ENCODE results near the gene PSMD1.
"Not testable (repeated sequence)": the region's sequence is repeated elsewhere in the genome, so short reads cannot be mapped to it uniquely, and the experiment has no call there.

PSMD1 gene

GRCh38 chr2:231093933-231094332, 37.3 kb downstream of the PSMD1 start:
- Mint-ChIP-seq H3K9me3 (peaks cover 26% of the 10 kb centered on the region), H3K36me3 (ENCODE audit: low read depth) (peaks cover 96% of the 10 kb centered on the region), H3K27ac (no peak overlapping the region), H3K27me3 (ENCODE audit: low read depth, poor library complexity) (no peaks in the 10 kb centered on the region), H3K4me3 (no peak overlapping the region), H3K4me1 (no peaks in the 10 kb centered on the region)
- DNase-seq = no peak
- no peak for TF ChIP-seq CTCF (IDR thresholded peaks at IDR 0.05)

- TF ChIP-seq CTCF (IDR thresholded peaks at IDR 0.05) = no peak
- Mint-ChIP-seq H3K27me3 (ENCODE audit: low read depth, poor library complexity) (no peaks in the 10 kb centered on the region), H3K9me3 (peaks cover 35% of the 10 kb centered on the region), H3K4me1 (no peaks in the 10 kb centered on the region), H3K36me3 (ENCODE audit: low read depth) (peaks cover 99% of the 10 kb centered on the region), H3K4me3 (no peak overlapping the region), H3K27ac (no peak overlapping the region)
- DNase-seq = no peak
Measured at GRCh38 chr2:231094736-231095346, 38.2 kb downstream of the PSMD1 start.

GRCh38 chr2:231099918-231100317, 43.3 kb downstream of the PSMD1 start:
- peaks cover 36% of the 10 kb centered on the region for H3K9me3 Mint-ChIP-seq
- no peak overlapping the region for H3K4me3 Mint-ChIP-seq
- peak; percentile 32 for DNase-seq
- TF ChIP-seq CTCF (IDR thresholded peaks at IDR 0.05) = no peak
- no peaks in the 10 kb centered on the region for H3K4me1 Mint-ChIP-seq
- no peak overlapping the region for H3K27ac Mint-ChIP-seq
- H3K36me3 Mint-ChIP-seq (ENCODE audit: low read depth) = peaks cover 66% of the 10 kb centered on the region
- no peaks in the 10 kb centered on the region for H3K27me3 Mint-ChIP-seq (ENCODE audit: low read depth, poor library complexity)

- H3K4me1 Mint-ChIP-seq; H3K4me3 Mint-ChIP-seq; H3K27ac Mint-ChIP-seq; H3K27me3 Mint-ChIP-seq (ENCODE audit: low read depth, poor library complexity); DNase-seq: not testable (repeated sequence)
- peaks cover 62% of the 10 kb centered on the region for H3K36me3 Mint-ChIP-seq (ENCODE audit: low read depth)
- peaks cover 36% of the 10 kb centered on the region for H3K9me3 Mint-ChIP-seq
Measured at GRCh38 chr2:231100321-231100720, 43.7 kb downstream of the PSMD1 start.

- no peak for DNase-seq
- Mint-ChIP-seq H3K27ac (peak overlapping the region; percentile 19), H3K36me3 (ENCODE audit: low read depth) (peaks cover 55% of the 10 kb centered on the region), H3K27me3 (ENCODE audit: low read depth, poor library complexity) (no peaks in the 10 kb centered on the region), H3K9me3 (peaks cover 33% of the 10 kb centered on the region), H3K4me1 (no peaks in the 10 kb centered on the region), H3K4me3 (no peak overlapping the region)
- TF ChIP-seq CTCF (IDR thresholded peaks at IDR 0.05) = no peak
Measured at GRCh38 chr2:231100990-231101389, 44.3 kb downstream of the PSMD1 start.

- Mint-ChIP-seq H3K27ac (peak overlapping the region; percentile 68), H3K4me3 (no peak overlapping the region), H3K4me1 (no peaks in the 10 kb centered on the region), H3K9me3 (peaks cover 33% of the 10 kb centered on the region), H3K27me3 (ENCODE audit: low read depth, poor library complexity) (no peaks in the 10 kb centered on the region), H3K36me3 (ENCODE audit: low read depth) (peaks cover 38% of the 10 kb centered on the region)
- TF ChIP-seq CTCF (IDR thresholded peaks at IDR 0.05) = no peak
- no peak for DNase-seq
Measured at GRCh38 chr2:231102772-231103171, 46.1 kb downstream of the PSMD1 start.

Measured in nephron progenitor cell (in vitro differentiated cells).